GM10266 (cell line): ENCODE results near the gene PTPRN2.

Source experiments
- DNase-seq: peaks from one replicate; pipeline ENCODE4 v3.0.0; 2012; ENCODE audit errors: extremely low spot score
- TF ChIP-seq, protein P1 (sequence below): IDR thresholded peaks from 2 replicates; pipeline ENCODE4 v1.5.1; 2012; ENCODE audit warnings: mild to moderate bottlenecking, low read depth; ENCODE audit not compliant: control insufficient read depth, insufficient read depth; ENCODE audit errors: missing control alignments

Gene PTPRN2

DNA sequence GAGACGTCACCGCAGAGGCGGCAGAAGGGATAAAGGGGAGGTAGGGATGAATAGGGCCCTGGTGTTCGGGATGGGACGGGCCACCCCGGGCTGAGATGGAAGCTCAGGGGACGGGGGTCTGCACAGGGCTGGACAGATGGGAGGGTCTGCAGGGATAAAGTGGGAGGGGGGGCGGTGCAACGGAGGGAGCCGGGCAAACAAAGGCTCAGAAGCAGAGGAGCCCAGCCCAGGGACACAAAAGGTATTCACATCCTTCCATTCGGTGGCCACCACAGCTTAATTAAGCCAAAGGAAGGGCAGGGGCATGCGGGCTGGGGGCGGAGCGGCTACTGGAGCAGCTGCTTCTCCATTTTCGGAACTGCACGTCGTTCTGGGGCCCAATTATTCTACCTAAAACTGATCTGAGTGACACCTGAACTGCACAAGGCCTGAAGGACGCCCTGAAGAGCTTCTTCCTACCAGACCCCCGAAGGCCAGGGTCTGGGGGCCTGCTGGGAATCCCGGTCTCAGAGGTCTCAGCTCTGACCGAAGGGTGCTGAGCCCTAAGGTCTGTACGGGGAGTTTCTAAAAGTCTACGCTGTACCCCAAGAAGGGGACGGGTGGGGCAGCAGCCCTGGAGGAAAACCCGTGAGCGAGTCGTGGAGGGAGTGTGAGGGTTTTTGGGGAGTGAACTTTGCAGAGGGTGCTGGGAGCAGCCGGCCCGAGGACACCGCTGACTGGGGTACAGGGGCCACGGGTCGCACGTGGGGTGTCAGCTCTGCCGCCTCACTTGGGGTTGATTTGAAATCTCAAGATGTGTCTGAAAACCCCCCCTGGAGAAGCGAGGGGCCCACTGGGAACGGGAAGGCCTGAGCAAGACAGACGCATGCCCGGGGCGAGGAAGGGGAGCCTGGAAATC is 916.0 kb downstream of the PTPRN2 start:
- TF ChIP-seq, protein P1, sequence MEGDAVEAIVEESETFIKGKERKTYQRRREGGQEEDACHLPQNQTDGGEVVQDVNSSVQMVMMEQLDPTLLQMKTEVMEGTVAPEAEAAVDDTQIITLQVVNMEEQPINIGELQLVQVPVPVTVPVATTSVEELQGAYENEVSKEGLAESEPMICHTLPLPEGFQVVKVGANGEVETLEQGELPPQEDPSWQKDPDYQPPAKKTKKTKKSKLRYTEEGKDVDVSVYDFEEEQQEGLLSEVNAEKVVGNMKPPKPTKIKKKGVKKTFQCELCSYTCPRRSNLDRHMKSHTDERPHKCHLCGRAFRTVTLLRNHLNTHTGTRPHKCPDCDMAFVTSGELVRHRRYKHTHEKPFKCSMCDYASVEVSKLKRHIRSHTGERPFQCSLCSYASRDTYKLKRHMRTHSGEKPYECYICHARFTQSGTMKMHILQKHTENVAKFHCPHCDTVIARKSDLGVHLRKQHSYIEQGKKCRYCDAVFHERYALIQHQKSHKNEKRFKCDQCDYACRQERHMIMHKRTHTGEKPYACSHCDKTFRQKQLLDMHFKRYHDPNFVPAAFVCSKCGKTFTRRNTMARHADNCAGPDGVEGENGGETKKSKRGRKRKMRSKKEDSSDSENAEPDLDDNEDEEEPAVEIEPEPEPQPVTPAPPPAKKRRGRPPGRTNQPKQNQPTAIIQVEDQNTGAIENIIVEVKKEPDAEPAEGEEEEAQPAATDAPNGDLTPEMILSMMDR = no peak

DNA sequence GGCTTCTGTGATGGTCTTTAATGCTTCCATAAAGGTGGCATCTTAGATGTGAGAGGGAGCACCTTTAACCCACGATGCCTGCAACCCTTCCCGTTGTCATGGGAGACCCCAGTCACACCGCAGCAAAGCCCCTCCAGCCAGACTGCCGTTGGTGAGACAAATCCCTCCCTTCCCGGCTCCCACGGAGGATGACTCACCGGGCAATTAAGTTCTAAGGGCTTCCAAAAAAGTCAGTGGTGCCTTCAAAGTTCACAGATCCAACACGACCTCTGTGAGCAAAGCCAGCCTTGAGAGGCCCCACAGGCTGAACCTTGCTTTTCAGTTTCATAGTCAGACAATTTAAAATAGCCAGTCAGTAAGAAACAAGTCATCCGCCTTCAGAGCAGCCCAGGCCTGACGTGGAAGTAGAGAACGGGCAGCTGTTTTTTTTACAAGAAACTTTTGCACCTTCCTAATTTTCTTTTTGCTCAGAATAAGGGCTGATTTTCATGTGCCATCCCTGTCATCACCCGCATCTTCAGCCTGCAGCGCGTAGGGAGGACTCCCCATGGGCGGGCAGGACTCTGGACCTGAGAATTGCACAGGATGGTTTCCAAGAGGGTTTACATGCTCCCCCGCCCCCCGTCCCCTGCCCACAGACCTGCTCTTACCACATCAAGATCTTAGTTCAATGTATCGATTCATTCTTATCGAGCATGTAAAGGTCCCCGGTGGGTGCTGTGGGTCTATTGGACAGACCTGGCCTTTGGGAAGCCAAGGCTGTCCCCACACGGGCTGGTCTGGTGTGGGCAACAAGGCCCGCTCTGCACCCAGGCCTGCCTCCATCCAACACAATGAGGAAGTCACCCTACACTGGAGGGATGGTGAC is 916.9 kb downstream of the PTPRN2 start:
- TF ChIP-seq, protein P1 = no peak
- DNase-seq = no peak

More for the DNA sequence above, 916.0 kb downstream of the PTPRN2 start:
- no peak for DNase-seq

DNA sequence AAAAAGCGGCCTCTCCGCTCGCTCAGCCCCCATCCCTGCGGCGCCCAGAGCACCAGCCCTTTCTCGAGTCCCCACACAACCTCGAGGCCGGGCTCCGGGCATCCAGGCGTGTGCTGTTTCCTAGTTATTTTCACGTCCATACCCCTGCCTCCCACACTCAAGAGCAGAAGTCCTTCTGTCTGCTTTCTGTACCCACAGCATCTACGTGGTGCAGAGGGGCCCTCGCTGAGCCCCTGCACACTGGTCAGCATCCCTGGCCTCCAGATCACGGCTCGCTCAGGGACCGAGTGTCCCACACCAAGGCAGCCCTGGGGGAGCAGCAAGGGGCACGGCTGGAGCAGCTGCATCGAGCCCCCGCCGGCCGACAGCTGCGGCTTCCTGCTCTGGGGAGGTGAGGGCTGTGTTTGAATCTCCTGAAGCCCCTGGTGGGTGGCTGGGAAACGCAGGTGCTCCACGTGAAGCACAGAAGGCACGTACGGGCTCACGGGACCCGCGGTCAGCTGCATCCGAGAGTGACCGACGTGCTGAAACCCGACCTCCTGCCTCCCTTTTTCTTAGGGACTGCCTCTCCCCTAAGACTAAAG is 917.8 kb downstream of the PTPRN2 start:
- DNase-seq = no peak
- TF ChIP-seq, protein P1 = no peak

DNA sequence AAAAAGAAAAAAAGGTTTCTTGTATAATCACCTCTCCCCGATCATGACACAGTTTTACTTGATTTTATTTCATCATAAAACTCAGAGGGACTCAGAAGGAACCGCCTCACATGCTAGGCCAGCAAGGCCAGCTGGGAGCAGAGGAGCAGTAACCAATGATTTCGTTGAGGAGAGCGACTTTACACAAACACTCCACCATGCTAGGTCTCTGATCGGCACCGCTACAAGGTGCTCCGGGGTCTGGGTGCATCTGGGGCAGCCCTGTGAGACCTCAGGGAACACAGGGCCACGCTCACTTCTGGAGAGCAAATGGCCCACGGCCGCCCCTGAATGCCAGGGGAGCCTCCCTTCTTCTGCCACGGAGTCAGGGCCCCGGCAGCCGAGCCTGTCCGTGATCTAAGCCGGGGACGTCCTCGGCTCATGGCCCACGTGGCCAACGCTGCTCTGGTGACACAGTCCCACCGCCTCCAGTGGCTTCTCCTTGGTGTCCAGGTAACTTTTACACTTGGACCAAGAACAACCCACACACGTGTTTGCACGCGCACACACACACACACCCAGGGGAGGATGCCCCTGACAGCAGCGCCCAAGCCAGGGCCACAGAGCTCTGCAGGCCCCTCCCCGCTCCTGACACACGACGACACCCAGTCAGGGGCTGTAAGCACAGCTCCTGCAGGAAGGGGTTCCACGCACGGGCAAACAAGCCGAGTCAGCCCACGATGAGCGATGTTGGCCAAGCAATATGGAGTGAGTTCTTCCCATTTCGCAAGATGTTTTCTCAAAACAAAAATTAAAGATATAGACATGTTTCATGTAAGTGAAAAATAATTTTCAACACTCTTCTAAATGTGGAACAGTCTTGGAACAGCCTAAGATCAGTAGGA is 918.5 kb downstream of the PTPRN2 start:
- no peak for DNase-seq
- TF ChIP-seq, protein P1 = no peak

DNA sequence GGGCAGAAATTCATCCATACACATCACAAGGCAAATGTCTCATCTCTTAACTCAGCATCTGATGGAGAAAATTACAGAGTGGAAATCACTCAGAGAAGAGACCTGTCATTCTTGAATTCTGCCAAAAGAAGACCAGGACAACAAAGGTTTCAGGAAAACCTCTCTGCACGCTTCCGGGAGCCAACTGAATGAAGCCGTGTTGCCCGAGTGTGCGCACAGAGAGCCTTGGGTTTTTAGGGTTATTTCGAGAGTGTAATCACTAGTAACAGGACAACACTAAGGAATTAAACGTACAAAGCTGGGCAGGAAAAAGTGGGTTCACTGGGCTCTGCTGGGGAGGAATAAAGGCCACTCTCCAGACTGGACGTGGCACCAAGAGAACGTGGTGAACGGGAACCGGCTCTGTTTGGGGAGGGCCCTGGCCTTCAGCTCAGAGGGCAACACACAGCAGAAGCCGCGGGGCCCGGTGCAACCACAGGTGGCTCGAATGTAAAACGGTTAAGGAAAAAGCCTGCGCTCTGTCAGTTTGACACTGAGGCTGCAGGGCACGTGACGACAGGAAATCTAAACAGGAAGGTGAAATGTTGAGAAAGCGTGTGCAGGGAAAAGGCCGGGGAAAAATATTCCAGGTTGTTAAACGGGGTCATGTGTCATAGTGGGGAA is 919.3 kb downstream of the PTPRN2 start:
- TF ChIP-seq, protein P1 = no peak
- DNase-seq = no peak

DNA sequence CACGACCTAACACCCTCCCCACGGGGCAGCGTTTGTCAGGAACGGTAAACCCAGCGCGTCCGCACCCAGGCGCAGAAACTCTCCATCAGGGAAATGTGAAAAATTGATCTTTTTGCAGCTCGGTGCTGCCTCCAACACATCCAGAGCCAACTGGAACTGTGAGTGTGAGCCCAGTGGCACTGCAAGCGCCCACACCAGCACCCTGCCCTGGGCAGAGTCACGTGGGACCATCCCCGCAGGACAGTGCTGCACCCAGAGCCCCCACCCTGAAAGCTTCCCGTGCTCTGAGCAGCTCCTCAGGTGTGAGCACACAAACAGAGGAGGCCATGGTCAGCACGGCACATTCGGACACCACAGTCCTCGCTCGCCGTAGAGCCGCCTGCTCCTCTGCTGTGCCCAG is 919.9 kb downstream of the PTPRN2 start:
- DNase-seq = no peak
- TF ChIP-seq, protein P1 = no peak
